NCI-H2107 (cell line): Measurements from ENCODE around the gene TRIM50.
"Not testable (repeated sequence)": the region's sequence is repeated elsewhere in the genome, so short reads cannot be mapped to it uniquely, and the experiment has no call there.

ENCODE experiments used
- DNase-seq: peaks from one replicate; lab custom pipeline; 2025; lab: John Stamatoyannopoulos, UW

TRIM50 gene

DNA sequence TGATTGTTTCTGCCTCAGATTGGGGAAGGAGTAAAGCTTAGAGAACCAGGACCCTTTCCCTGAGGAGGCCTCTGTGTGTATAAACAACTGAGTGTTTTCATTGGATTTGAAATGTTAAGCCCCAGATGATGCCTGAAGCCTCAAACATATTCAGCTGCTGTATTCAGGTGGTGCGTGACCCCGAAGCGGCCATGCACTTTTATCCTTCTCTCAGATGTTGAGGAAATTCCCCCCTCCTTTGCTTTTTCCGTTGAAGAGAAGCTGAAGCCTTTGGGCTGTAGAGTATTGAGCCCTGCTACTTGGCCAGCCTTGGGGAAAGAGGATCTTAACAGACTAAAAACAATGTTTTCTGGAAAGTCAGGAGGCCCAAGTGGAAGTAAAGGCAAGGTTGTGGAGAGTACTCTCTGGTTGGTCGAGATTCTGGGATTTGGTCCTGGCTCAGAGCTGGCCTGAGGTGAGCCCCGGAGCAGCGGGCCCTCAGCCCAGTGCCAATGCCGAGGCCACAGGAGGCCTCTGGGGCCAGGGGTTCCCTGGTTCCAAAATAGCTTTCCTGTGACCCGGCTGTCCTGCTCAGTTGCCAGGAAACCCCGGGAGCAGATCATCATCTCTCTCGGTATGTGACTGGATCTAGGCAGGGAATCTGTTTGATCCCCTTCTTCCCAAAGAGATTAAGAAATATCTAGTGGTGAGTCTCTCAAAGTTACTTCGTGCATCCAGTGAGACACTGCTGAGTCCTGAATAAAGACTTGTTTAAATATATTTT lies 22.6 kb upstream of the TRIM50 start:
- no peak for DNase-seq

DNA sequence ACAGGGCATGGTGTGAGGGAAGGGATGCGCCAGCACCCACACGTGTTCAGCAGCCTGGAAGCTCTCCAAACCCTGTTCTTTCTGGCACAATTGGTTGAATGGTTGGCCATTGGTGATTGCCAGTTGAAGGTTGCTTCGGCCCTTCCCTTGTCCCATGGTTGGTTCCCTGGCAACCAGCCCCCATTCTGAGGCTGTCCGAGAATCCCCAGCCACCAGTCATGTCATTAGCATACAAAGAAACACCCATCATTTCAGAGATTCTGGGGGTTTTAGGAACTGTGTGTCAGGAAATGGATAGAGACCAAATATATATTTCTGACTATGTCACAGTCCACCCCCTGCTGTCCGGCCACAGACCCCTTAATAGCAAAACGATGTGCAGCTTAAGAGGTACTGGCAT lies 21.9 kb upstream of the TRIM50 start:
- no peak for DNase-seq

DNA sequence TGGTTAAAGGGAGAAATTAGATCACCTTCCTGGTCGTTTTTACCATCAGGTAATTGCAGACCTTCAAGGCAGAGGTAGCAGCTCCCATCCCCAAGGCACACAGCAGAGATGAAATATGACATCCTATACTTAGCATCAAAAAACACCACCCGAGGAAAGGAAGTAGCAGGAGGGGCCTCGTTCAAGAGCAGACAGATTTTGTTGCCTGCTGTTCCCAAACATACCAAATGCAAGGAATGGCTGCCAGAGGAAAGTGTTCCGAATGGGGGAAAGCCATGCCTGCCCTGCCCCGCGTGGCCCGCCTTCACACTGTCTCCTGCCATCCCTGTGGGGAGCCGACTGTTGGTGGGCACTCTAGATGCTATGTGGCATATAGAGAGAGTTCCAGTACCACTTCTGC lies 18.1 kb upstream of the TRIM50 start:
- no peak for DNase-seq

DNA sequence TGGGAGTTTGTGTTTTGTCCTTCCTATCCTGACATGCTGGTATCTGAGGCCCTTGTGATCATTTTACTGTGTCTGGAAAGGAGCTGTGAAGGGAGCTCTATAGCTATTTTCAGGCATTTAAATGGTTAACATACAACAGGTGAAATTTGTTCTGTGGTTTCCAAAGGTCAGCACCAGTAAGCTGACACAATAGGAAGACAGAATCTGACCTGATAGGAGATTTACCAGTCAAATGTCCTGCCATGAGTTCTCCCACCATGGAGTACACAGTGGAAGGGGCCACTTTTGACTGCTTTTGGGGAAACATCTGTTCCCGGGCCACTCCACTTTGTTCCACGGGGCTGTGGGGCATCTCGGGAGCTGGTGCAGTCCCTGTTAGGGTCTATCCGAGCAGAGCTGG lies 17.7 kb upstream of the TRIM50 start:
- no peak for DNase-seq

DNA sequence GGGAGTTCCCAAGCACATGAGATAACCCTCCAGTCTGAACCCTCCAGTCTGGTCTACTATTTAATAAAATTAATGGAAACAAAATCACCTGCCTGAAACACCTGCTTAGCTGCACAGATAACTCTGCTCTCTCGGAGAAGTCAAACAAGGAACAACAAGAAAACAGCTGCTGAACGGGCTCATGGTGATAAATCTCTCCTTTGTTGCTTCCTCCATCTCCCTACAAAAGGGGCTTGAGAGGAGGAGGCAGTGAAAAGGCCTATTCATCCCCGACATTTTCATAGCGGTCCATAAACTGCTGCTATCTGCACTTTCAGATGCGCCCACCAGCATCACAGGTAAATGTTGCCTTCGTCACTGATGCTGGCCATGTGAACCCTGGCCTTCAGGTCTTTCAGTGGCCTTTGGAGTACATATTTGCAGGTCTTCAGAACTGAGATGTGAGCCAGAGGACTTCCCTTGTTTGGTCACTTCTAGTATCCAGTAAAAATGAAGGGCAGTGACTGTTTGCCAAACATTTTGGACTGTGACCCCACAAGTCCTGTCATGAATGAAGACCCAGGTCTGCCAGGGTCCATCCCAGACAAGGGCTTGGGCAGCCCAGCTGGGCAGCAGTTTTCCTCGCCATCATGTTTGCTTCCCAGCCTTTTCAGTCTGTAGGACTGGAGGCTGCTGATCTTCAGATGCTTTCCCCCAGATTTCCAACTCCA lies 15.9 kb upstream of the TRIM50 start:
- DNase-seq = no peak

DNA sequence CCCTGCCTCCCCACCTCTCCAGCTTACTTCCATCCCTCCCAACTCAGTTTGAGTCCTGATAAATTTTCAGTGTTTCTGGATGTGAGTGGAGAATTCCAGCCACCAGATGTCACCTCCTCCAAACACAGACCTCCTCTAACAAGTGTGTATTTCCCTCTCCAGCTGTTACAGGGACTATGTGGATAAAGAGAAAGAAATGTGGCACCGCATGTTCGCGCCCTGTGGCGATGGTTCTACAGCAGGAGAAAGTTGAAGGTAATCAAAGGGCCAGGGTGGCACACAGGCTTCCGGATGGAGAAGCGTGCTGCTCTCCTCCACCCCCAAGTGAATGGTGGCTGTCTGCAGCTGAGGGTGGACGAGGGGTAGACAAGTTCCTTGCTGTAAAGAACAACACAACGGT lies 14.8 kb upstream of the TRIM50 start:
- peak; percentile 48 for DNase-seq

DNA sequence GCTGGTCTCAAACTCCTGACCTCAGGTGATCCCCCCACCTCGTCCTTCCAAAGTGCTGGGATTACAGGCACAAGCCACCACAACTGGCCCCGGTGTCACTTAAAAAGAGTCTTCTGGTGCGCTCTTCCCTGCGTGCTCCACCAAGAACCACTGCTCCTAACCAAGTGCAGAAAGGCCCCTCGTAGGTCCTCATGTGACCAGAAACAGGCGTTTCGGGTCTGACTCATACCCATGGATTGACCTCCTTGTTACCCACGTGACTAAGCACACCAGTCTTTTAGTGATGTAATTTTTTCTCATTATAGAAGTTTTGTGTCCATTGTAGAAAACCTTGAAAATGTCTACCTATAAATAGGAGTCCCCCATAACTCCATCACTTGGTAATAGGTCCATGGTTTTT lies 14.0 kb upstream of the TRIM50 start:
- no peak for DNase-seq

DNA sequence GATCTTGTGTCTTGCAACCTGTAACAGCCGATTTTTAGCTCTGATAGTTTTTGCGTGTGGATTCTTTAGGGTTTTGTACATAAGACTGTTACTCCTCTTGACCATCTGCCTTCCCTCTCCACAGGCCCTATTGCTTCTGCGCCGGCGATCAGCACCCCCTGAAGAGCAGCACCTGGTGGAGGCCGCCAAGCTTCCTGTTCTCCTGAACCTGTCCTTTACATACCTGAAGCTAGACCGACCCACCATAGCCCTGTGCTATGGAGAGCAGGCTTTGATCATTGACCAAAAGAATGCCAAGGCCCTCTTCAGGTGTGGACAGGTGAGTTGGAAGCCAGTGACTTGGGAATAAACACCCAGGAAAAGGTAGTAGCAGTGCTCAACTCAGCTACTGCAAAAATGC lies 12.6 kb upstream of the TRIM50 start:
- DNase-seq = no peak

DNA sequence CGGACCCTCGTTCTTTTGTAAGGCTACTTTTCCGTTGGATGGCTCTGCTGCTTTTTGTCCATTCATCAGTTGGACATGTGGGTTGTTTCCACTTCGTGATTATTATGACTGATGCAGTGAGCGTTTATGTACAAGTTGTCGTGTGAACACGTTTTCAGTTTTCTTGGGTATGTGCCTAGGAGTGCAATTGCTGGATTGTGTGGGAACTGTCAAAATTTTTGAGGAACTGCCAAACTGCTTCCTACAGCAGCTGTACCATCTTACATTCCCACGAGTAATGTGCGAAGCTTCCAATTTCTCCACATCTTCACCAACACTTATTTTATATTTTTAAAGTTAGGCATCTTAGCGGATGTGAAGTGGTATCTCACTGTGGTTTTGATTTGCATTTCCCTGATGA lies 10.4 kb upstream of the TRIM50 start:
- no peak for DNase-seq

DNA sequence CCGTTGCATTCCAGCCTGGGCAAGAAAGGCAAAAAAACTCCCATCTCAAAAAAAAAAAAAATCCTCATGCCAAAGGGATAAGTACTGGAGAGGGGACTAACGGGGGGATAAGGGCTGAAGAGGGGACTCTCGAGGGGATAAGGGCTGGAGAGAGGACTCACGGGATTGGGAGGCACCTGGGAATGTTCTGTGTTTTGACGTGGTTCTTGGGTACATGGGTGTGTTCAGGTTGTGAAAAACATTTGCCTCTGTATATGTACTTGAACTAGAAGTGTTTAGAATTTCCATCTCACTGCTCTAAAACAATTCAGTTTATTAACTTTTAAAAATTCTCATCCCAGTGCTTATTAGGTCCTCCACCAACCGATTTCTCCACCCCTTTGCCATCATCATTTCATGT lies 4.6 kb upstream of the TRIM50 start:
- DNase-seq = no peak

DNA sequence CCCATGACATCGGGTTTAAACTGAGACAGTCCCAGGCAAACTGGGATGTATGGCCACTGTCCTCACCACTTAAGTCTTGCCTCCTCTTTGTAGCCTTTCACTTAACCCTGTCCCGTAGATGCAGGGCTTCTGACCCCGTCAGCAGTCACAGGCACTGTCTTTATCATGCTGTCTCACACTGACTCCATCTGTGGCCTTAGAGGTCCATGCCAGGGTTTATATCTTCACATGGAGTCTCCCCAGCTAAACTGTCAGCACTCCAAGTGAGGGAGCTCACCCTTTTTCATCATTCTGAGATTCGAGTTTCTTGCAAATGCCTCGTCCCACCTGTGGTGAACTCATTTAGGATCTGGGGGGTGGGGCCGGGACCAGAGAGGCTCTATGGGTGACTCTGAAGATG lies 2.9 kb upstream of the TRIM50 start:
- no peak for DNase-seq

DNA sequence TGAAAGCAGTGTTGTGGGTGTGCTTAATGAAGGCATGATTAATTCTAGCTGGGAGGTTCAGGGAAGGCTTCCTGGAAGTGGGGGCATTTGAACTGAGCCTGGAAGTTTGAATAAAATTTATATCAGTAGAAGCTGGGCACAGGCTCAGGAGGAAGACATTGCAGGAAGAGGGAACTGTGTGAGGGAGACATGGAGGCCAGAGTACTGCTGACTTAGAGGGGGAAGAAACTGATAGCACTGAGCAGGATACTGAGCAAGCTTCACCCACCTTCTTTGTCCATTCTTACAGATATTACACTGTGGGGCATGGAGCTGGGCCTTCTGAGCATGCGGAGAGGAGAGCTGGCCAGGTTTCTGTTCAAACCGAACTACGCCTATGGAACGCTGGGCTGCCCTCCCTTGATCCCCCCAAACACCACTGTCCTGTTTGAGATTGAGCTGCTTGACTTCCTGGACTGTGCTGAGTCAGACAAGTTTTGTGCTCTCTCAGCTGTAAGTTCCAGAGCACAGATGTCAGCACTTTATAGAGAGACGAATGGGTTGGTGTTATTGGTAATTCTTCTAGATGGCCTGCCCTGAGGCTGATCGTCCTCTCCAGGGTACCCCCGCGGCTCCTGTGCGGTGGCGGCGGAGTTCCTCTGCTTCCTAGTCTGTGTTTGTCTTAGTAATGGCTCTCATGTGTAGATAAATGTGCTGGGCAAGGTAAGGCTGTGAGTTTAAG lies 2.1 kb upstream of the TRIM50 start:
- DNase-seq = no peak

DNA sequence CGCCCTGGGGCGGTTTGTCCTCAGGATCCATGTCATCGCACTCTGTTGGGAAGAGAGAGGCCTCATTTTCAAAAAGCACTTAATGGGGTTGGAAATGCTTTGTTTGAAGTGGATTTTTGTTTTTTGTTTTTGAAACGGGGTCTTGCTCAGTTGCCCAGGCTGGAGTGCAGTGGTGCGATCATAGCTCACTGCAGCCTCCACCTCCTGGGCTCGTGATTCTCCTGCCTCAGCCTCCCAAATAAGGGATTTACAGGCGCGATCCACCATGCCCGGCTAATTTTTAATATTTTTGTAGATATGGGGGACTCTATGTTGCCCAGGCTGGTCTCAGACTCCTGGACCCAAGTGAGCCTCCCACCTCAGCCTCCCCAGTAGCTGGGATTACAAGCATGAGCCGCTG lies 814 bp upstream of the TRIM50 start:
- no peak for DNase-seq

DNA sequence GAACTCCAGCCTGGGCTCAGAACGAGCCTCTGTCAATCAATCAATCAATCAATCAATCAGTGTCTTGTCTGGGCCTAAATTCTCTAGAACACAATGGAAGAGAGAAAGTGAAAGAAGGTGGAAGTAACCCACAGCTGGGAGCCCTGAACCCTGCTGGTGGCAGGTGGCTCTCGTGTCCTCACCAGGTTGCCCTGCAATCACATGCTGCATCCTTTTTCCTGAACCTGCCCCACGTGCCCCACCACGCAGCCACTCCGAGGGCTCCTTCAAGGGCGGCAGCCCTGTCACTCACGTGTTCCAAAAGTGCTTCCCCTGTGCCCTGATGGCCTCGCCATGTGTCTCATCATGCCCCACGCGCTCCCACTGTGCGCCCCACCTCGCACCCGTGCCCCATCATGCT lies 433 bp downstream of the TRIM50 start:
- DNase-seq = not testable (repeated sequence)

DNA sequence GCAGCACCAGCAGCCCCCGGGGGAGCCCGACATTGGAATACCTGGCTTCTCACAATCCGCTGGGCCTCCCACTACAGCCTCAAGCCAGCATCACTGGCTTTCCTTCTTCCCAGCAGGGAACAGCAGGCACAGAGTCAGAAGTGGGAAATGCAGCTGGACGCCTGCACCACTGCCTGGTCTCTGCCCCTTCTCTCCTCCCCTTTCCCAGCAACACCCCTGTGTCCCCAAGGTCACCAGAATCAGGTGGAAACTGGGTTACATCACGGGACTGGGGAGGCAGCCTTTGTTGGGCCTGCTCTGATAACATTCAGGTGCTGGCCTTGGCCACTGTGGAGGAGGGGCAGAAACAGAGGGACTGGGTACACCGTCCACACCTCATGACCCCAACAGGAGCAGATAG lies 2.5 kb downstream of the TRIM50 start:
- not testable (repeated sequence) for DNase-seq

DNA sequence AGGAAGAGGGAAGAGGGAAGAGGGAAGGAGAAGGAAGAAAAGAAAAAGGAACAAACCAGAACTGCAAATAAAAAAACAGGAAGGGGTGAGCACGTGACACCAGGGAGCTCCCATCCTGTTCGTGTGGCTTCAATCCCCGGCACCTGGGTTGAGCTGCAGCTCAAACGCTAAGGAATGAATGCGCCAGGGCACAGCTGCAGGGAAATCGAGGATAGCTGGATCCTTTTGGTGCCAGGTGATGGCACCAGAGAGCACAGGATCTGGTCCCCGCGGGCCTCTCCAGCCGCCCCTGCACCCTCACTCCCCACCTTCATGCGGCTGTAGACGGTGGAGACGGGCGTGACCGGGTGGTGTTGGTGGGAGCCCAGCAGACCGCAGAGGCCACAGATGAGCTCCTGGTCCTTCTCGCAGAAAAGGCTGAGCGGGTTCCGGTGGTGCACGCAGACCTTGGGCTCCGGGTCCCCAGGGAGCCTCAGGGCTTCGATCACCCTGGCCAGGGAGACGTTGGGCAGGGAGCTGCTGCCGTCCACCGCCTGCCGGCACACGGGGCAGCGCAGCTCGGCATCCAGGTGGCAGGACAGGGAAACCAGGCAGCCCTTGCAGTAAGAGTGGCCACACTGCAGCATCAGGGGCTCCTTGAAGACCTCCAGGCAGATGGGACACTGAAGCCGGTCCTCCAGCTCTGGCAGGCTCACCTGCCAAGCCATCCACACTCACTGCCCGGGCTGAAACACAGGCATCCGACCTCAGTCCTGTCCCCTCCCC lies 3.6 kb downstream of the TRIM50 start:
- peak; percentile 82 for DNase-seq

DNA sequence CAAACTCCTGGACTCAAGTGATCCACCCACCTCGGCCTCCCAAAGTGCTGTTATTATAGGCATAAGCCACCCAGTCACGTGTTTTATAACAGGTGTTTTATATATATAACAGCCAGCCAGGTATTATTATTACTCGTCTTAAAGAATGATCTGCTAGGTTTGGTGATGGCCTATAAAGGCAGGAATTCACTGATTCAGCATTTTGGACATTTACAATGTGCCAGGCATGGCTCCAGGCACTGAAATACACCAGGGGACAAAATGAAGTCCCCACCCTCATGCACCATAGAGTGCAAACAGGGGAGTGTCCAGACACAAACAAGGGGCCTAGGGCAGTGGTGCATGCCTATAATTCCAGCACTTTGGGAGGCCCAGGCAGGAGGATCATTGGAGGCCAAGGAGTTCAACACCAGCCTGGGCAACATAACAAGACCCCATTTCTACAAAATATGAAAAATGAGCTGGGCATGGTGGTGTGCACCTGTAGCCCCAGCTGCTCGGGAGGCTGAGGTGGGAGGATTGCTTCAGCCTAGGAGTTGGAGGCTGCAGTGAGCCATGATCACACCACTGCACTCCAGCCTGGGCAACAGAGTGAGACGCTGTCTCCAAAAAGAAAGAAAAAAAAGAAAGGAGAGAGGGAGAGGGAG lies 4.3 kb downstream of the TRIM50 start:
- not testable (repeated sequence) for DNase-seq

DNA sequence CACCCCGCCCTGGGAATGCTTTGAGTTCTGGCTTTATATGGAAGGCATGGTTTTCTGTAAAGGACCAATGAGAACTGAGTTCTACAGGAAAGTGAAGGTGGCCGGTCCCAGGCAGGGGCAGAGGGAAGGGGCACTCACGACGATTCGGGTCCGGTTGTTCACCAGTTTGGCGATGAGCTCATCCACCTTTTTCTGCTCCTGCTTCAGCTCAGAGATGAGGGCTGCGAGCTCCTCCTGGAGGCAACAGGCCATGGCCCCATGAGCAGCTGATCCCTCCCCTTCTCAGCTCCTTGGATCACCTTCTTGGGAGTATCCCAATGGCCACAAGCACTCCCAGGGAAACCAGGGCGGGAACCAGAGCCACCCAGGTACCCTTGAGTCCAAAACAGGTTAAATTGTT lies 7.9 kb downstream of the TRIM50 start:
- DNase-seq = not testable (repeated sequence)

DNA sequence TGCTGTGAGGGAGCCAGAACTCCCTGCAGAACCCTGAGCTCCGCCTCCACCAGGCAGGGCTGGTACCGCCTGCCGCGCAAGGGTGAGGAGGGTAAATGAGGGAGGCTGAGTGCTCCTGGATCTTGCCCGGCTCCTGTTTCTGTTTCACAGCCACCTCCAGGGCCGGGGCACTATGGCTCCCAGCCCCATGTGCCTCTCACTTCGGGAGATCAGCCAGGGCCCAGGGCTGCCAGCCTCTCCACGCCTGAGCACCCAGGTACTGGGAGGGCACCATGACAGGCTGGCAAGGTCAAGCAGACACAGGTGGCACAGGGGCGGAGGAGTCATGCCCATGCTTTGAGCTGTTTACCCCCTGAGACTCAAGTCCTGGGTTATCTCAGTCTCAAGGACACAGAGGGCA lies 8.3 kb downstream of the TRIM50 start:
- DNase-seq = peak; percentile 20

DNA sequence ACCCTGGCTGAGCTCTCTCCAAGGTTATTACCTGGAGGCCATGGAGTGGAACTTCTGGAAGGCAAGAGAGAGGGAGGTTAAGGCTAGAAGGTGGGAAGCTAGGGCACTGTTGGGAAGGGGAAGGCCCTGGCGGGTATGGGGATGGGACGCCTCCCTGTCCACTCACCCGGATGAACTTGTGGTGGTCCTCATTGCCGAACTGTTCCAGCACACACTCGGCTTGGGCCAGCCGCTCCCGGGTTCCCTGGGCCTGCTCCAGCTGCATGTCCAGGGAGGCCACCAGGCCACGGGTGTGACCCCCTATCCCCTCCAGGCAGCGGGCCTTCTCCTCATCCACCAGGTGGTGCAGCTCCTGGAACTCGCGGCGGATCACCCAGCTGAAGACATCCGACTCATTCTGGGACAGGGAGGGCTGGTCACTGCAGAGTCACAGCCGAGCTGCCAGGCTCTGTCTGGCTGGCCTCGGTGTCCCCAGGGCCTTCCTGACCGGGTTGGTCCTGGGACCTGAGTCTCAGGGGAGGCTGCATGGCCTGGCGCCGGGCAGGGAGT lies 9.2 kb downstream of the TRIM50 start:
- DNase-seq = not testable (repeated sequence)

DNA sequence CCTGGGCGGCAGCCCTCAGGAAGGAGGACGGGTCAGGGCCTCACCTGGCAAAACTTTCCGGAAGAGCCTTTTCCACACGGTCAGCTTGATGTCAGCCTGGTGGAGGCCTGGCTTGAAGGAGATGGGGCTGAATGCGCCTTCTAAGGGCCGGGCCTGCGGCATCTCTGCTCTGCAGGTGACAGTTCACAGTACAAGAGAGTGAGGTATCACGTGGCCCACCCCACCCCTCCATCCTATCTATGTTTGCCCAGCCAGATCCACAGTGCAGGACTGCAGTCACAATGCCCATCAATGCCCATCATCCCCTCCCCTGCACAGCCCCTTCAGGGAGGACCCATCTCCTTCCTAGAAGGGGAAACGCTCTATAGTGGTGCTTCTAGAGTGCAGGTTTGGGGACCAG lies 11.4 kb downstream of the TRIM50 start:
- no peak for DNase-seq

DNA sequence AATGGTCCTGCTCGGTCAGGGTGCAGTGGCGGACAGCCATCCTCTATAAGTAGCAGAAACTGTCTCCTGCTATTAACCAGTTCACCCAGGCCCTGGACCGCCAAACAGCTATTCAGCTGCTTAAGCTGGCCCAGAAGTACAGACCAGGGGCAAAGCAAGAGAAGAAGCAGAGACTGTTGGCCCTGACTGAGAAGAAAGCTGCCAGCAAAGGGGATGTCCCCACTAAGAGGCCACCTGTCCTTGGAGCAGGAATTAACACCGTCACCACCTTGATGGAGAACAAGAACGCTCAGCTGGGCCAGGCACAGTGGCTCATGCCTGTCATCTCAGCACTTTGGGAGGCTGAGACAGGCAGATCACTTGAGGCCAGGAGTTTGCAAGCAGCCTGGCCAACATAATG lies 13.6 kb downstream of the TRIM50 start:
- no peak for DNase-seq
